ENCODE data around the gene GPR62.
A peak's percentile ranks its signal among the peaks of the same experiment; 100 is the strongest.

Gene GPR62

GRCh38 chr3:51967384-51968169 lies 12.4 kb downstream of the GPR62 start, which contains the start of gene PCBP4:
PCBP4 (minus strand) TSS chr3:51967454; CDS start chr3:51961240, 6,214 bp downstream.
- Histone ChIP-seq H3K9me3 (ENCODE audit: control insufficient read depth in 1 of 2, low read length in 2 of 2) (no peaks in the 10 kb centered on the region), H3K36me3 (ENCODE audit: control insufficient read depth in 1 of 2, insufficient read depth in 2 of 2, low read length in 2 of 2) (no peaks in the 10 kb centered on the region), H3K27me3 (ENCODE audit: low read depth, low read length) (no peaks in the 10 kb centered on the region), H3K27ac (ENCODE audit: low read length) (peak within 1 kb of the TSS; percentile 63), H3K4me1 (ENCODE audit: control insufficient read depth in 1 of 2, insufficient read depth in 2 of 2, low read length in 2 of 2) (peaks cover 0 to 50% of the 10 kb centered on the region in 2 donors), H3K4me3 (ENCODE audit: low read depth in 1 of 2, low read length in 2 of 2) (peak within 1 kb of the TSS; percentile 71 to 72)

- Histone ChIP-seq H3K4me1 (ENCODE audit: control insufficient read depth in 1 of 2, insufficient read depth in 2 of 2, low read length in 2 of 2) (peaks cover 0 to 52% of the 10 kb centered on the region in 2 donors), H3K4me3 (ENCODE audit: low read depth in 1 of 2, low read length in 2 of 2) (peak overlapping the region; percentile 64 to 71), H3K9me3 (ENCODE audit: control insufficient read depth in 1 of 2, low read length in 2 of 2) (no peaks in the 10 kb centered on the region), H3K27ac (ENCODE audit: low read length) (peak overlapping the region; percentile 45), H3K27me3 (ENCODE audit: low read depth, low read length) (no peaks in the 10 kb centered on the region), H3K36me3 (ENCODE audit: control insufficient read depth in 1 of 2, insufficient read depth in 2 of 2, low read length in 2 of 2) (no peaks in the 10 kb centered on the region)
These were observed 13.1 kb downstream of the GPR62 start for GRCh38 chr3:51968170-51968775.

- Histone ChIP-seq H3K4me3 (ENCODE audit: low read depth in 1 of 2, low read length in 2 of 2) (no peak overlapping the region), H3K9me3 (ENCODE audit: control insufficient read depth in 1 of 2, low read length in 2 of 2) (no peaks in the 10 kb centered on the region), H3K27ac (ENCODE audit: low read length) (no peak overlapping the region), H3K4me1 (ENCODE audit: control insufficient read depth in 1 of 2, insufficient read depth in 2 of 2, low read length in 2 of 2) (peaks cover 2 to 45% of the 10 kb centered on the region in 2 donors), H3K36me3 (ENCODE audit: control insufficient read depth in 1 of 2, insufficient read depth in 2 of 2, low read length in 2 of 2) (no peaks in the 10 kb centered on the region), H3K27me3 (ENCODE audit: low read depth, low read length) (no peaks in the 10 kb centered on the region)
These were observed 13.9 kb downstream of the GPR62 start for GRCh38 chr3:51968883-51969678.

GRCh38 chr3:51969841-51970240 lies 14.7 kb downstream of the GPR62 start:
- no peak overlapping the region for H3K27ac ChIP-seq (ENCODE audit: low read length)
- H3K9me3 ChIP-seq (ENCODE audit: control insufficient read depth in 1 of 2, low read length in 2 of 2), result no peaks in the 10 kb centered on the region
- no peaks in the 10 kb centered on the region for H3K27me3 ChIP-seq (ENCODE audit: low read depth, low read length)
- peaks cover 6 to 46% of the 10 kb centered on the region in 2 donors for H3K4me1 ChIP-seq (ENCODE audit: control insufficient read depth in 1 of 2, insufficient read depth in 2 of 2, low read length in 2 of 2)
- no peak overlapping the region for H3K4me3 ChIP-seq (ENCODE audit: low read depth in 1 of 2, low read length in 2 of 2)
- H3K36me3 ChIP-seq (ENCODE audit: control insufficient read depth in 1 of 2, insufficient read depth in 2 of 2, low read length in 2 of 2), result no peaks in the 10 kb centered on the region

- Histone ChIP-seq H3K27me3 (ENCODE audit: low read depth, low read length) (no peaks in the 10 kb centered on the region), H3K4me1 (ENCODE audit: control insufficient read depth in 1 of 2, insufficient read depth in 2 of 2, low read length in 2 of 2) (peaks cover 11 to 44% of the 10 kb centered on the region in 2 donors), H3K36me3 (ENCODE audit: control insufficient read depth in 1 of 2, insufficient read depth in 2 of 2, low read length in 2 of 2) (no peaks in the 10 kb centered on the region), H3K27ac (ENCODE audit: low read length) (no peak overlapping the region), H3K4me3 (ENCODE audit: low read depth in 1 of 2, low read length in 2 of 2) (no peak overlapping the region), H3K9me3 (ENCODE audit: control insufficient read depth in 1 of 2, low read length in 2 of 2) (no peaks in the 10 kb centered on the region)
These were observed 15.6 kb downstream of the GPR62 start for GRCh38 chr3:51970606-51971300.

- no peaks in the 10 kb centered on the region for H3K9me3 ChIP-seq (ENCODE audit: control insufficient read depth in 1 of 2, low read length in 2 of 2)
- peaks cover 13 to 42% of the 10 kb centered on the region in 2 donors for H3K4me1 ChIP-seq (ENCODE audit: control insufficient read depth in 1 of 2, insufficient read depth in 2 of 2, low read length in 2 of 2)
- no peaks in the 10 kb centered on the region for H3K27me3 ChIP-seq (ENCODE audit: low read depth, low read length)
- no peaks in the 10 kb centered on the region for H3K36me3 ChIP-seq (ENCODE audit: control insufficient read depth in 1 of 2, insufficient read depth in 2 of 2, low read length in 2 of 2)
- H3K27ac ChIP-seq (ENCODE audit: low read length), result no peak overlapping the region
- no peak overlapping the region for H3K4me3 ChIP-seq (ENCODE audit: low read depth in 1 of 2, low read length in 2 of 2)
These were observed 16.2 kb downstream of the GPR62 start for GRCh38 chr3:51971350-51971749.

GRCh38 chr3:51974277-51974962 lies 19.2 kb downstream of the GPR62 start:
- no peaks in the 10 kb centered on the region for H3K27me3 ChIP-seq (ENCODE audit: low read depth, low read length)
- H3K4me1 ChIP-seq (ENCODE audit: control insufficient read depth in 1 of 2, insufficient read depth in 2 of 2, low read length in 2 of 2), result peaks cover 13 to 22% of the 10 kb centered on the region in 2 donors
- H3K27ac ChIP-seq (ENCODE audit: low read length), result peak overlapping the region; percentile 98
- peak overlapping the region; percentile 79 to 81 for H3K4me3 ChIP-seq (ENCODE audit: low read depth in 1 of 2, low read length in 2 of 2)
- H3K9me3 ChIP-seq (ENCODE audit: control insufficient read depth in 1 of 2, low read length in 2 of 2), result no peaks in the 10 kb centered on the region
- H3K36me3 ChIP-seq (ENCODE audit: control insufficient read depth in 1 of 2, insufficient read depth in 2 of 2, low read length in 2 of 2), result no peaks in the 10 kb centered on the region

GRCh38 chr3:51974963-51975851 lies 20.0 kb downstream of the GPR62 start, which contains the start of gene ABHD14A:
ABHD14A (plus strand) TSS chr3:51975064; CDS start chr3:51975136, 72 bp downstream.
- Histone ChIP-seq H3K4me1 (ENCODE audit: control insufficient read depth in 1 of 2, insufficient read depth in 2 of 2, low read length in 2 of 2) (peaks cover 13 to 22% of the 10 kb centered on the region in 2 donors), H3K36me3 (ENCODE audit: control insufficient read depth in 1 of 2, insufficient read depth in 2 of 2, low read length in 2 of 2) (no peaks in the 10 kb centered on the region), H3K4me3 (ENCODE audit: low read depth in 1 of 2, low read length in 2 of 2) (peak within 1 kb of the TSS; percentile 79 to 81), H3K9me3 (ENCODE audit: control insufficient read depth in 1 of 2, low read length in 2 of 2) (no peaks in the 10 kb centered on the region), H3K27ac (ENCODE audit: low read length) (peak within 1 kb of the TSS; percentile 98), H3K27me3 (ENCODE audit: low read depth, low read length) (no peaks in the 10 kb centered on the region)

- H3K27ac ChIP-seq (ENCODE audit: low read length), result no peak overlapping the region
- H3K4me3 ChIP-seq (ENCODE audit: low read depth in 1 of 2, low read length in 2 of 2), result peak overlapping the region; percentile 79 to 81
- H3K9me3 ChIP-seq (ENCODE audit: control insufficient read depth in 1 of 2, low read length in 2 of 2), result no peaks in the 10 kb centered on the region
- peaks cover 13 to 22% of the 10 kb centered on the region in 2 donors for H3K4me1 ChIP-seq (ENCODE audit: control insufficient read depth in 1 of 2, insufficient read depth in 2 of 2, low read length in 2 of 2)
- H3K27me3 ChIP-seq (ENCODE audit: low read depth, low read length), result no peaks in the 10 kb centered on the region
- peaks cover 0 to 4% of the 10 kb centered on the region in 2 donors for H3K36me3 ChIP-seq (ENCODE audit: control insufficient read depth in 1 of 2, insufficient read depth in 2 of 2, low read length in 2 of 2)
These were observed 20.8 kb downstream of the GPR62 start for GRCh38 chr3:51975852-51976549.

Data from muscle layer of duodenum (tissue), 2 donors.